ENCODE data around the gene VWDE. TPM values are rescaled to one million over a fixed set of nuclear protein-coding genes. Genes with fewer than 3 reads are reported as not detected.

The VWDE gene
- polyA plus RNA-seq, 3 donors = not detected

GRCh38 chr7:12351843-12352242, 51.8 kb downstream of the VWDE start:
- H3K27me3 ChIP-seq (ENCODE audit: control insufficient read depth in 2 of 2, insufficient read depth in 2 of 2, low read length in 2 of 2) = no peaks in the 10 kb centered on the region
- no peak overlapping the region for H3K4me2 ChIP-seq (replicated peaks; ENCODE audit: extremely low read depth, low read length, poor library complexity, severe bottlenecking)
- Mint-ChIP-seq H3K4me3 (no peak overlapping the region), H3K4me1 (no peaks in the 10 kb centered on the region), H3K27me3 (ENCODE audit: low read depth in 3 of 3) (no peaks in the 10 kb centered on the region), H3K36me3 (no peaks in the 10 kb centered on the region), H3K27ac (no peak overlapping the region), H3K9me3 (peaks cover 0 to 2% (median 0%) of the 10 kb centered on the region in 7 donors)
- 100% methylated on average over 1 of the region's 4 CpGs for WGBS (ENCODE audit: insufficient coverage)
- no peak for TF ChIP-seq CTCF (IDR thresholded peaks at IDR 0.05)
- no peak overlapping the region for H3K9ac ChIP-seq (ENCODE audit: insufficient read depth, low read length, poor library complexity, severe bottlenecking)
- no peaks in the 10 kb centered on the region for H3K4me1 ChIP-seq (ENCODE audit: control insufficient read depth in 1 of 2, insufficient read depth in 2 of 2, low read length in 2 of 2)
- H3K9me3 ChIP-seq (replicated peaks in 1 of 2; ENCODE audit: control insufficient read depth in 1 of 2, insufficient read depth in 1 of 2, low read length in 2 of 2) = no peaks in the 10 kb centered on the region
- H3K79me2 ChIP-seq (ENCODE audit: insufficient read depth, low read length) = no peaks in the 10 kb centered on the region
- no peak overlapping the region for H3K27ac ChIP-seq (ENCODE audit: low read depth in 1 of 2, low read length in 2 of 2)
- H3K36me3 ChIP-seq (replicated peaks in 1 of 2; ENCODE audit: control insufficient read depth in 1 of 2, insufficient read depth in 2 of 2, low read length in 2 of 2) = no peaks in the 10 kb centered on the region
- H2AFZ ChIP-seq (ENCODE audit: insufficient read depth, low read depth, low read length, poor library complexity, severe bottlenecking) = no peak overlapping the region
- no peak for DNase-seq
- no peak overlapping the region for H3K4me3 ChIP-seq (replicated peaks in 1 of 3; ENCODE audit: low read depth in 2 of 3, low read length in 3 of 3)
- no peaks in the 10 kb centered on the region for H4K20me1 ChIP-seq (ENCODE audit: insufficient read depth, low read length)
- intact Hi-C loops (cut with micrococcal nuclease) = no loop called here

GRCh38 chr7:12350971-12351370, 52.7 kb downstream of the VWDE start:
- Histone ChIP-seq H3K27ac (ENCODE audit: low read depth in 1 of 2, low read length in 2 of 2) (no peak overlapping the region), H3K36me3 (replicated peaks in 1 of 2; ENCODE audit: control insufficient read depth in 1 of 2, insufficient read depth in 2 of 2, low read length in 2 of 2) (no peaks in the 10 kb centered on the region), H3K79me2 (ENCODE audit: insufficient read depth, low read length) (no peaks in the 10 kb centered on the region), H3K4me2 (replicated peaks; ENCODE audit: extremely low read depth, low read length, poor library complexity, severe bottlenecking) (no peak overlapping the region), H3K27me3 (ENCODE audit: control insufficient read depth in 2 of 2, insufficient read depth in 2 of 2, low read length in 2 of 2) (no peaks in the 10 kb centered on the region), H2AFZ (ENCODE audit: insufficient read depth, low read depth, low read length, poor library complexity, severe bottlenecking) (no peak overlapping the region), H4K20me1 (ENCODE audit: insufficient read depth, low read length) (no peaks in the 10 kb centered on the region), H3K9me3 (replicated peaks in 1 of 2; ENCODE audit: control insufficient read depth in 1 of 2, insufficient read depth in 1 of 2, low read length in 2 of 2) (no peaks in the 10 kb centered on the region), H3K4me1 (ENCODE audit: control insufficient read depth in 1 of 2, insufficient read depth in 2 of 2, low read length in 2 of 2) (no peaks in the 10 kb centered on the region), H3K4me3 (replicated peaks in 1 of 3; ENCODE audit: low read depth in 2 of 3, low read length in 3 of 3) (no peak overlapping the region), H3K9ac (ENCODE audit: insufficient read depth, low read length, poor library complexity, severe bottlenecking) (no peak overlapping the region)
- Mint-ChIP-seq H3K4me1 (no peaks in the 10 kb centered on the region), H3K36me3 (no peaks in the 10 kb centered on the region), H3K27me3 (ENCODE audit: low read depth in 3 of 3) (no peaks in the 10 kb centered on the region), H3K9me3 (peaks cover 0 to 2% (median 0%) of the 10 kb centered on the region in 7 donors), H3K4me3 (no peak overlapping the region), H3K27ac (no peak overlapping the region)
- DNase-seq = no peak
- WGBS (ENCODE audit: insufficient coverage) = no CpG with 5 or more reads among the region's 3 CpGs
- TF ChIP-seq CTCF (IDR thresholded peaks at IDR 0.05) = no peak
- intact Hi-C loops (cut with micrococcal nuclease) = no loop called here
